Tibial nerve (tissue), 4 donors: ENCODE data around the gene NEURL2. TPM values are rescaled to one million over a fixed set of nuclear protein-coding genes. Genes with fewer than 3 reads are reported as not detected.

ENCODE experiments used
- DNase-seq, 2 donors: peaks; one replicate each; pipeline ENCODE4 v3.0.0-alpha.2; 2019; ENCODE audit warnings: low spot score in 2 of 2
- H3K27ac ChIP-seq, 4 donors: fragments of 200-600 bp; sonication (generic) in 3 of 4; one replicate each; pipeline ENCODE4 v1.5.1; 2017 to 2019; ENCODE audit warnings: mild to moderate bottlenecking in 1 of 4
- H3K27me3 ChIP-seq, 2 donors: fragments of 200-600 bp; sonication (generic) in 1 of 2; one replicate each; pipeline versions ENCODE4 v1.5.1 to v1.6.0; 2017 to 2019
- H3K36me3 ChIP-seq, 3 donors: fragments of 200-600 bp; sonication (generic); one replicate each; pipeline ENCODE4 v1.5.1; 2018 to 2019
- H3K4me1 ChIP-seq, 4 donors: fragments of 200-600 bp; sonication (generic) in 3 of 4; one replicate each; pipeline ENCODE4 v1.5.1; 2017 to 2019
- H3K4me3 ChIP-seq, 4 donors: fragments of 200-600 bp; sonication (generic) in 3 of 4; one replicate each; pipeline ENCODE4 v1.5.1; 2017 to 2019; ENCODE audit warnings: mild to moderate bottlenecking in 1 of 4, moderate library complexity in 1 of 4
- H3K9me3 ChIP-seq, 4 donors: fragments of 200-600 bp; sonication (generic) in 3 of 4; one replicate each; pipeline ENCODE4 v1.5.1; 2017 to 2019
- CTCF ChIP-seq, 5 experiments: fragments of 200-600 bp in 3 of 5; fragments of 450-650 bp in 2 of 5; sonication (generic) in 3 of 5; IDR thresholded peaks; one replicate each; pipeline ENCODE4 v1.5.1; 2016 to 2019; ENCODE audit warnings: antibody characterized with exemption in 5 of 5, mild to moderate bottlenecking in 3 of 5, moderate library complexity in 2 of 5
- EP300 ChIP-seq, 2 donors: sonication (generic); formaldehyde crosslinking; IDR thresholded peaks; one replicate each; pipeline ENCODE4 v1.6.1; 2017; ENCODE audit warnings: antibody characterized with exemption in 2 of 2, mild to moderate bottlenecking in 1 of 2
- POLR2A ChIP-seq, 2 donors: fragments of 450-650 bp; IDR thresholded peaks; one replicate each; pipeline ENCODE4 v1.6.1; 2017; ENCODE audit warnings: antibody characterized with exemption in 2 of 2, mild to moderate bottlenecking in 2 of 2, moderate library complexity in 2 of 2
- WGBS, 2 donors: methylation state at CpG; one replicate each; pipeline ENCODE4 v1.1.5; 2018; 5-methylcytosine and 5-hydroxymethylcytosine counted together
- total RNA-seq, 4 donors: library from RNA; depleted of rRNA; stranded (reverse); fragments of >200 nt; gene quantifications; one replicate each; pipeline ENCODE4 v1.1.0, GENCODE V29; 2016

The NEURL2 gene
- total RNA-seq, 4 donors from 2014 or later, result 7.7 to 42.9 (median 15.6) TPM

- Histone ChIP-seq H3K9me3 (no peaks in the 10 kb centered on the region), H3K4me1 (no peaks in the 10 kb centered on the region), H3K27ac (no peak overlapping the region), H3K27me3 (no peaks in the 10 kb centered on the region), H3K36me3 (peaks cover 0 to 4% (median 0%) of the 10 kb centered on the region in 3 donors), H3K4me3 (no peak overlapping the region)
- no peak for DNase-seq
- TF ChIP-seq POLR2A (IDR thresholded peaks at IDR 0.05) (no peak), CTCF (IDR thresholded peaks at IDR 0.05) (no peak), EP300 (IDR thresholded peaks at IDR 0.05) (no peak)
- WGBS, 2 donors, result 94 to 95% methylated on average over 5 of the region's 5 CpGs
Measured at GRCh38 chr20:45866454-45866853, 24.6 kb downstream of the NEURL2 start.

GRCh38 chr20:45863543-45864470 lies 27.2 kb downstream of the NEURL2 start:
- Histone ChIP-seq H3K9me3 (no peaks in the 10 kb centered on the region), H3K4me1 (peaks cover 0 to 6% (median 0%) of the 10 kb centered on the region in 4 donors), H3K36me3 (peaks cover 0 to 4% (median 0%) of the 10 kb centered on the region in 3 donors), H3K27me3 (no peaks in the 10 kb centered on the region), H3K27ac (no peak overlapping the region), H3K4me3 (no peak overlapping the region)
- WGBS, 2 donors, result 80 to 85% methylated on average over 7 of the region's 7 CpGs
- DNase-seq, result no peak
- TF ChIP-seq EP300 (IDR thresholded peaks at IDR 0.05) (no peak), CTCF (IDR thresholded peaks at IDR 0.05) (no peak), POLR2A (IDR thresholded peaks at IDR 0.05) (no peak)

- H3K36me3 ChIP-seq, result peaks cover 0 to 4% (median 0%) of the 10 kb centered on the region in 3 donors
- peaks cover 0 to 20% (median 8%) of the 10 kb centered on the region in 4 donors for H3K4me1 ChIP-seq
- H3K9me3 ChIP-seq, result no peaks in the 10 kb centered on the region
- TF ChIP-seq EP300 (IDR thresholded peaks at IDR 0.05) (no peak), CTCF (IDR thresholded peaks at IDR 0.05) (no peak)
- DNase-seq, result no peak
- H3K27ac ChIP-seq, result no peak overlapping the region
- 81 to 84% methylated on average over 7 of the region's 7 CpGs for WGBS, 2 donors
- H3K4me3 ChIP-seq, result no peak overlapping the region
- no peaks in the 10 kb centered on the region for H3K27me3 ChIP-seq
Measured at GRCh38 chr20:45861221-45862075, 29.6 kb downstream of the NEURL2 start.

- peaks cover 0 to 4% (median 0%) of the 10 kb centered on the region in 3 donors for H3K36me3 ChIP-seq
- no peak overlapping the region for H3K4me3 ChIP-seq
- 59 to 60% methylated on average over 7 of the region's 7 CpGs for WGBS, 2 donors
- H3K9me3 ChIP-seq, result no peaks in the 10 kb centered on the region
- TF ChIP-seq CTCF (IDR thresholded peaks at IDR 0.05) (no peak), POLR2A (IDR thresholded peaks at IDR 0.05) (no peak), EP300 (IDR thresholded peaks at IDR 0.05) (no peak)
- H3K27ac ChIP-seq, result no peak overlapping the region
- no peak for DNase-seq
- peaks cover 0 to 27% (median 15%) of the 10 kb centered on the region in 4 donors for H3K4me1 ChIP-seq
- no peaks in the 10 kb centered on the region for H3K27me3 ChIP-seq
Measured at GRCh38 chr20:45860560-45861220, 30.3 kb downstream of the NEURL2 start.
